Thoracic aorta (tissue), 2 donors: ENCODE data around the gene UBL5. TPM values are rescaled to one million over a fixed set of nuclear protein-coding genes. Genes with fewer than 3 reads are reported as not detected.

Source experiments
- ATAC-seq: fragments of 150-250 bp; one replicate; pipeline ENCODE4 v1.8.0; 2017; ENCODE audit warnings: low read depth; ENCODE audit not compliant: insufficient number of reproducible peaks, low FRiP score
- DNase-seq: peaks from one replicate; pipeline ENCODE4 v3.0.0-alpha.2; 2020; ENCODE audit warnings: low spot score
- H3K27ac ChIP-seq, 2 donors: fragments of 200-600 bp; sonication (generic); 1 replicate in 1 of 2; 2 replicates in 1 of 2; pipeline ENCODE4 v1.5.1; 2016; ENCODE audit warnings: mild to moderate bottlenecking in 2 of 2, moderate library complexity in 2 of 2
- H3K27me3 ChIP-seq: fragments of 200-600 bp; sonication (generic); replicated peaks from 2 replicates; pipeline ENCODE4 v1.6.0; 2016; ENCODE audit warnings: mild to moderate bottlenecking; ENCODE audit not compliant: insufficient read depth
- H3K36me3 ChIP-seq: fragments of 200-600 bp; sonication (generic); one replicate; pipeline ENCODE4 v1.5.1; 2016
- H3K4me1 ChIP-seq, 2 donors: fragments of 200-600 bp; sonication (generic); 1 replicate in 1 of 2; 2 replicates in 1 of 2; pipeline versions ENCODE4 v1.5.1 to v1.6.0; 2016; ENCODE audit warnings: low read depth in 2 of 2, mild to moderate bottlenecking in 1 of 2; ENCODE audit not compliant: control insufficient read depth in 1 of 2
- H3K4me3 ChIP-seq: fragments of 200-600 bp; sonication (generic); 2 replicates; pipeline ENCODE4 v1.5.1; 2016; ENCODE audit warnings: mild to moderate bottlenecking
- H3K9me3 ChIP-seq: fragments of 200-600 bp; sonication (generic); 2 replicates; pipeline ENCODE4 v1.5.1; 2016
- CTCF ChIP-seq: fragments of 200-600 bp; sonication (generic); IDR thresholded peaks from one replicate; pipeline ENCODE4 v1.5.1; 2019; ENCODE audit warnings: antibody characterized with exemption
- total RNA-seq, 2 donors: library from RNA; depleted of rRNA; stranded (reverse); fragments of >200 nt; gene quantifications; one replicate each; pipeline versions ENCODE4 v1.1.0 to v1.2.3, GENCODE V29; 2016

The UBL5 gene
- total RNA-seq, 2 donors from 2014 or later: 210 to 414 TPM

- H3K9me3 ChIP-seq: no peaks in the 10 kb centered on the region
- H3K4me1 ChIP-seq: peaks cover 0 to 13% of the 10 kb centered on the region in 2 donors
- DNase-seq: peak; percentile 97
- TF ChIP-seq CTCF: no peak
- no peaks in the 10 kb centered on the region for H3K36me3 ChIP-seq
- no peaks in the 10 kb centered on the region for H3K27me3 ChIP-seq
- ATAC-seq: peak; percentile 77
- H3K4me3 ChIP-seq: peak overlapping the region; percentile 85
- peak overlapping the region; percentile 95 to 97 for H3K27ac ChIP-seq
These were observed 35.3 kb upstream of the UBL5 start for GRCh38 chr19:9792206-9793070.

GRCh38 chr19:9793071-9793591 lies 34.6 kb upstream of the UBL5 start:
- no peak for ATAC-seq
- DNase-seq: peak; percentile 31
- peaks cover 0 to 13% of the 10 kb centered on the region in 2 donors for H3K4me1 ChIP-seq
- peak overlapping the region; percentile 85 for H3K4me3 ChIP-seq
- H3K9me3 ChIP-seq: no peaks in the 10 kb centered on the region
- no peaks in the 10 kb centered on the region for H3K36me3 ChIP-seq
- no peaks in the 10 kb centered on the region for H3K27me3 ChIP-seq
- no peak for TF ChIP-seq CTCF
- H3K27ac ChIP-seq: peak overlapping the region; percentile 95 to 97

- peak; percentile 75 for TF ChIP-seq CTCF
- no peak for DNase-seq
- Histone ChIP-seq H3K4me1 (peaks cover 0 to 6% of the 10 kb centered on the region in 2 donors), H3K27me3 (no peaks in the 10 kb centered on the region), H3K9me3 (no peaks in the 10 kb centered on the region), H3K27ac (no peak overlapping the region), H3K4me3 (no peak overlapping the region), H3K36me3 (no peaks in the 10 kb centered on the region)
- no peak for ATAC-seq
These were observed 31.5 kb upstream of the UBL5 start for GRCh38 chr19:9796113-9796773.

- no peaks in the 10 kb centered on the region for H3K27me3 ChIP-seq
- H3K4me3 ChIP-seq: no peak overlapping the region
- TF ChIP-seq CTCF: no peak
- no peak for DNase-seq
- H3K36me3 ChIP-seq: no peaks in the 10 kb centered on the region
- H3K4me1 ChIP-seq: peaks cover 0 to 6% of the 10 kb centered on the region in 2 donors
- ATAC-seq: no peak
- H3K9me3 ChIP-seq: no peaks in the 10 kb centered on the region
- H3K27ac ChIP-seq: no peak overlapping the region
These were observed 29.8 kb upstream of the UBL5 start for GRCh38 chr19:9797871-9798270.

- no peak for TF ChIP-seq CTCF
- no peaks in the 10 kb centered on the region for H3K9me3 ChIP-seq
- no peaks in the 10 kb centered on the region for H3K27me3 ChIP-seq
- no peaks in the 10 kb centered on the region for H3K36me3 ChIP-seq
- no peaks in the 10 kb centered on the region for H3K4me1 ChIP-seq
- ATAC-seq (no peak), DNase-seq (no peak)
- no peak overlapping the region for H3K27ac ChIP-seq
- H3K4me3 ChIP-seq: no peak overlapping the region
These were observed 28.6 kb upstream of the UBL5 start for GRCh38 chr19:9799162-9799561.
